SK-N-MC (cell line): ENCODE data around the gene LRCOL1.

Experiments used
- EZH2 ChIP-seq: fragments of 200-600 bp; sonication (generic); IDR thresholded peaks from one replicate; pipeline ENCODE4 v1.6.1; 2017; ENCODE audit warnings: antibody characterized with exemption
- POLR2AphosphoS5 ChIP-seq: IDR thresholded peaks from 2 replicates; pipeline ENCODE4 v1.6.1; 2012; ENCODE audit warnings: mild to moderate bottlenecking, low read depth, low read length, borderline replicate concordance

- TF ChIP-seq POLR2AphosphoS5 (no peak), EZH2 (no peak)
Measured at GRCh38 chr12:132587781-132588180, 22.6 kb downstream of the LRCOL1 start.
